NCI-H2196 treated with DMSO at 0.1 percent for 48 hours (cell line): ENCODE results near the gene NEO1.
"Not testable (repeated sequence)": the region's sequence is repeated elsewhere in the genome, so short reads cannot be mapped to it uniquely, and the experiment has no call there.

Experiments used
- DNase-seq: peaks from one replicate; lab custom pipeline; 2025; ENCODE audit not compliant: unreplicated experiment; lab: John Stamatoyannopoulos, UW

The NEO1 gene

GRCh38 chr15:73195166-73195565 lies 142.9 kb downstream of the NEO1 start:
- no peak for DNase-seq

- no peak for DNase-seq
Observed at GRCh38 chr15:73196113-73196512, 143.8 kb downstream of the NEO1 start.

- no peak for DNase-seq
Observed at GRCh38 chr15:73200339-73200738, 148.1 kb downstream of the NEO1 start.

- no peak for DNase-seq
Observed at GRCh38 chr15:73210630-73211029, 158.4 kb downstream of the NEO1 start.

- DNase-seq, result no peak
Observed at GRCh38 chr15:73212424-73212823, 160.2 kb downstream of the NEO1 start.

GRCh38 chr15:73221450-73221849 lies 169.2 kb downstream of the NEO1 start:
- not testable (repeated sequence) for DNase-seq

GRCh38 chr15:73225358-73226015 lies 173.2 kb downstream of the NEO1 start:
- no peak for DNase-seq

GRCh38 chr15:73226093-73226814 lies 174.0 kb downstream of the NEO1 start:
- no peak for DNase-seq

GRCh38 chr15:73227433-73228056 lies 175.3 kb downstream of the NEO1 start:
- no peak for DNase-seq

- DNase-seq, result no peak
Observed at GRCh38 chr15:73228128-73228646, 175.9 kb downstream of the NEO1 start.

GRCh38 chr15:73231661-73232419 lies 179.6 kb downstream of the NEO1 start:
- no peak for DNase-seq

GRCh38 chr15:73232776-73233175 lies 180.5 kb downstream of the NEO1 start:
- no peak for DNase-seq

GRCh38 chr15:73233623-73234022 lies 181.4 kb downstream of the NEO1 start:
- no peak for DNase-seq

GRCh38 chr15:73237910-73238309 lies 185.6 kb downstream of the NEO1 start:
- DNase-seq, result no peak

- no peak for DNase-seq
Observed at GRCh38 chr15:73239564-73240215, 187.4 kb downstream of the NEO1 start.

- DNase-seq, result no peak
Observed at GRCh38 chr15:73240866-73241499, 188.7 kb downstream of the NEO1 start.

GRCh38 chr15:73244333-73244732 lies 192.1 kb downstream of the NEO1 start:
- no peak for DNase-seq

- no peak for DNase-seq
Observed at GRCh38 chr15:73246439-73246838, 194.2 kb downstream of the NEO1 start.

GRCh38 chr15:73246898-73247297 lies 194.6 kb downstream of the NEO1 start:
- no peak for DNase-seq

GRCh38 chr15:73247331-73247730 lies 195.1 kb downstream of the NEO1 start:
- DNase-seq, result no peak
